GM13976 (cell line): Measurements from ENCODE around the gene GRIA3.
A peak's percentile ranks its signal among the peaks of the same experiment; 100 is the strongest.

Experiments used
- DNase-seq: peaks from one replicate; pipeline ENCODE4 v3.0.0; 2012; ENCODE audit warnings: low spot score
- in situ Hi-C: fragments of 300-500 bp; cut with MboI; formaldehyde crosslinking; loops from one replicate; pipeline ENCODE4 v1.12.0; 2022; ENCODE audit warnings: low sequenced_read_pairs, mixed read lengths, inconsistent platforms; ENCODE audit not compliant: unreplicated experiment
- TF ChIP-seq, protein P1 (sequence below): IDR thresholded peaks from 2 replicates; pipeline ENCODE4 v1.5.1; 2012; ENCODE audit warnings: borderline replicate concordance, mild to moderate bottlenecking; ENCODE audit not compliant: insufficient read depth; ENCODE audit errors: extremely low read depth, missing control alignments, control extremely low read depth

The GRIA3 gene

DNA sequence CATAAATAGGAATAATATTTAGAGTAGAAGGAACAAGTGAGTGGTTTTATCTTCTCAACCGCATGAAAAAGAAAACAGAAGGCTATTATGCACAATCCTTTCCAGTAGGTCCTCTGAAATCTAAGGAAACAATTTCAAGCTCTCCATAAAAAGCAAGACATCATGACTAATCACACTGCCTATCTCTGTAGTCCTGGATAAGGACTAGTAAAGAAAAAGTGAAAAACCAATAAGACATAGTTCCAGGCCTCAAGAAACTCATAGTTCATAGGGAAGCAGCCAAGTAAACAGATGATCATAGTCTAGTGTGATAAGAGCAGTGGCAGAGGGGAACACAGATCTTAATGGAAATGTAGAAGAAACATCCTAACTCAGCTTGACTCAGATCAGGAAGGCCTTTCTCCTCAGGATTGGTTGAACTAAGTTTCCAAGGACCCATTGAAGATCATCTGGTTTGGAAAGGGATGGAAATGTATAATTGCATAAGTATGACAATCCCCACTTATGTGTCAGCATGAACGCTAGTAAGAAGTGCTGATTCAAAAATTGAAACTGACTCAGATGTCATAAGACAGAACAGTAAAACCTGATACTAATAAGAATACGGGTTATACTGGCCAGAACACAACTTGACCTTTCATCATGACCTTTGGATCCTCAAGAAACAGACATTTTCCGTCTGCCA, 155.3 kb downstream of the GRIA3 start:
- in situ Hi-C loops = no loop called here
- TF ChIP-seq, protein P1, sequence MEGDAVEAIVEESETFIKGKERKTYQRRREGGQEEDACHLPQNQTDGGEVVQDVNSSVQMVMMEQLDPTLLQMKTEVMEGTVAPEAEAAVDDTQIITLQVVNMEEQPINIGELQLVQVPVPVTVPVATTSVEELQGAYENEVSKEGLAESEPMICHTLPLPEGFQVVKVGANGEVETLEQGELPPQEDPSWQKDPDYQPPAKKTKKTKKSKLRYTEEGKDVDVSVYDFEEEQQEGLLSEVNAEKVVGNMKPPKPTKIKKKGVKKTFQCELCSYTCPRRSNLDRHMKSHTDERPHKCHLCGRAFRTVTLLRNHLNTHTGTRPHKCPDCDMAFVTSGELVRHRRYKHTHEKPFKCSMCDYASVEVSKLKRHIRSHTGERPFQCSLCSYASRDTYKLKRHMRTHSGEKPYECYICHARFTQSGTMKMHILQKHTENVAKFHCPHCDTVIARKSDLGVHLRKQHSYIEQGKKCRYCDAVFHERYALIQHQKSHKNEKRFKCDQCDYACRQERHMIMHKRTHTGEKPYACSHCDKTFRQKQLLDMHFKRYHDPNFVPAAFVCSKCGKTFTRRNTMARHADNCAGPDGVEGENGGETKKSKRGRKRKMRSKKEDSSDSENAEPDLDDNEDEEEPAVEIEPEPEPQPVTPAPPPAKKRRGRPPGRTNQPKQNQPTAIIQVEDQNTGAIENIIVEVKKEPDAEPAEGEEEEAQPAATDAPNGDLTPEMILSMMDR = no peak

DNA sequence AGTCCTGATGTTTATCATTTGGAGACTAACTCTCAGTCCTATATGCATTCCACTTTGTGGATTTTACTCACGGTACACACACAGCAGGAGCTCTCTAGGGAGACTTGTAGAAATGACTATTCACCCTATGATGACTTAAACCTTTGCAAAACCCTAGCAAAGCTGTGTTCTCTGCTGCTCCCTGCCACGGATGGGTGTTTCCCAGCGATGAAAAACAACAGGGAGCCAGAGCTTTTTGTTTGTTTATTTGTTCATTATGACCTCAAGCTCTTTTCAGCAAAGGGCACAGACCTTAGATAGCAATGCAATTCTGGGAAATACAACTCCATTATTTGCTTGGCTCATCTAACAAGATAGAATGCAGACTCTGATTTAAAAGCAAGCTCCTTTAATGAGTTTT, 156.6 kb downstream of the GRIA3 start:
- TF ChIP-seq, protein P1 = no peak
- DNase-seq = no peak
- in situ Hi-C loops = no loop called here

More for the DNA sequence above, 155.3 kb downstream of the GRIA3 start:
- DNase-seq = no peak

DNA sequence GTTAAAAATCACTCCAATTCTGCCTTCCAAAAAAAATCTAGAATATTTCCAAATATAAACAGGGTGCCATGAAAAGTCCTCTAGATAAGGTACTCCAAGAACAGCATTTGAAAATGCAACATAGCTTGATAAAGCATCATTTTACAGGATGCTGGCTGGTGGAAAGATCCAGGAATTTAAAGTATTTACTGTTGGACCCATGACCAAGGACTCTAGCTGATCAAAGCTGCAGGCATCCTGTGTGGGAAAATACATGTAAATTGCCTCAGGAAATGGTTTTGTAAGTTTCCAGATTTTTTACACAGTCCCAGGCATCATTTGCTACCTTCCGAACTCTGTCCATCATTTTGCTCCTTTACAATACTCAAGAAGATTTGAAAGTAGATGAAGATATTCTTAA, 164.4 kb downstream of the GRIA3 start:
- in situ Hi-C loops = no loop called here
- TF ChIP-seq, protein P1 = no peak
- DNase-seq = no peak

DNA sequence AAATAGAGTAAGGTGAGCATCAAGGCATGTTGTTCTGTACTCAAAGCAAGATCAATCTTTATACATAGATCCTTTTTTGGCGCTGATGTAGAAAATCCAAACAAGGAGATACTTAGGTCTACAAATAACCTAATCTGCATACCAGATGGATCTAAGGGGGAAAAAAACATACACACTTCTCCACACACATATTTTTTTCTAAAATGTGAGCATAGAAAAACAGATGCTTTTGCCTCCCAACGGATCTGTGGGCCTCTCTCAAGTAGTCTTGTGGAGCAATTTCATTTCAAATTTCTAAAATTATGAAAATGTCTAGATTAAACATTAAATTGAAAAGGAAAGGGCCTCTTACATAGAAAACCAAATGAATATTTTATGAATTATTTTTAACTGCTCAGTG, 166.1 kb downstream of the GRIA3 start:
- DNase-seq = no peak
- TF ChIP-seq, protein P1 = no peak
- in situ Hi-C loops = no loop called here

DNA sequence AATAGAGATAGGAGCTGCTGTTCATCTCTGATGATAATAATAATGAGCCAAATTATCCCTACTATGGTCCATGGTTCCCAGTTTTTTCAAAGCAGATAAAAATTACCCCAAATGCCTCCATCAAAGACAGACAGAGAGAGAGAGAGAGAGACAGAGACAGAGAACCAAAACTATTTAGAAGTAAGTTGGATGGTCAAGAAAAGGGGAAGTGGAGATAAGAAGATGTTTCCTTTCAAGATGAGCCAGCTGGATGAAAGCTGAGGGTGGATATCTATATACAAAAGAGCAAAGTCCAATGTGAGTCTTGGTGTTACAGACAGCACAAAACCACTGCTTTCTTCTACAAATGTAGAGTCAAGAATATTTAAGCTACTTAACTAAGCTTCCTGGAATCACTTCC, 173.9 kb downstream of the GRIA3 start:
- DNase-seq = peak; percentile 20
- in situ Hi-C loops = no loop called here
- TF ChIP-seq, protein P1 = no peak

DNA sequence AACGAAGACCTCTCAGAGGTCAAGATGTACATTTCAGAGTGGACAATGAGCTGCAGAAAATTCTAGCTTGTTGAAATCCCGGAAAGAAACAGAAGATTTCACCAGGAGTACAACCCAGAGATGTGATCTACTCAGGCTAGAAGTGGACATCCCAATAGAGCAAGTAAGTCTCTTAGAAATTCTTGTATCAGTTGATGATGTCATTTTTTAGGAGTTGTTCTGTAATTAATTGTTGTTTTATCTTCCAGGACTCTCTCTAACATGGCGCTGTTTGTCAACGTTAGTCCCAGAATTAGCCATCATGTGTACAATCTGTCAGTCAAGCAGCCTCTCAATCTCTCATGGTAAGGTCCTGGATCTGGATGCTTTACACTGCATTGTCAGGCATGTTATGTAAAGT, 174.4 kb downstream of the GRIA3 start:
- DNase-seq = no peak
- in situ Hi-C loops = no loop called here

More for the DNA sequence above, 174.4 kb downstream of the GRIA3 start:
- TF ChIP-seq, protein P1 = no peak
